Heart left ventricle (tissue), 16 donors: Measurements from ENCODE around the gene IGF2. TPM values are rescaled to one million over a fixed set of nuclear protein-coding genes. Genes with fewer than 3 reads are reported as not detected.

ENCODE experiments used
- ATAC-seq, 4 donors: fragments of 200-7000 bp; cut with Tn5 transposase; one replicate each; pipeline ENCODE4 v1.9.1; 2020 to 2022; ENCODE audit warnings: moderate library complexity in 4 of 4, mild to moderate bottlenecking in 3 of 4, moderate number of reproducible peaks in 1 of 4
- DNase-seq, 5 donors: peaks; one replicate each; pipeline ENCODE4 v3.0.0-alpha.2; 2020
- H3K27ac ChIP-seq, 12 donors: fragments of 200-600 bp; sonication (generic) in 4 of 12; one replicate each; pipeline versions ENCODE4 v1.5.0 to v1.8.0; 2016 to 2022; ENCODE audit warnings: mild to moderate bottlenecking in 2 of 12
- H3K27me3 ChIP-seq, 9 donors: fragments of 200-600 bp; sonication (generic) in 2 of 9; one replicate each; pipeline versions ENCODE4 v1.5.1 to v1.8.0; 2016 to 2022; ENCODE audit warnings: mild to moderate bottlenecking in 3 of 9
- H3K36me3 ChIP-seq, 9 donors: fragments of 200-600 bp; sonication (generic) in 2 of 9; one replicate each; pipeline versions ENCODE4 v1.5.0 to v1.8.0; 2018 to 2022; ENCODE audit warnings: mild to moderate bottlenecking in 2 of 9
- H3K4me1 ChIP-seq, 12 donors: fragments of 200-600 bp; sonication (generic) in 4 of 12; one replicate each; pipeline versions ENCODE4 v1.5.0 to v1.8.0; 2016 to 2022; ENCODE audit warnings: mild to moderate bottlenecking in 3 of 12
- H3K4me3 ChIP-seq, 12 donors: fragments of 200-600 bp; sonication (generic) in 4 of 12; one replicate each; pipeline versions ENCODE4 v1.5.0 to v1.8.0; 2017 to 2022; ENCODE audit warnings: mild to moderate bottlenecking in 9 of 12, moderate library complexity in 4 of 12
- H3K9me3 ChIP-seq, 12 donors: fragments of 200-600 bp; sonication (generic) in 4 of 12; one replicate each; pipeline versions ENCODE4 v1.5.0 to v1.8.0; 2016 to 2022; ENCODE audit warnings: mild to moderate bottlenecking in 1 of 12
- CTCF ChIP-seq, 12 donors: fragments of 200-600 bp; sonication (generic) in 4 of 12; IDR thresholded peaks; one replicate each; pipeline versions ENCODE4 v1.5.0 to v1.8.0; 2018 to 2022; ENCODE audit warnings: antibody characterized with exemption in 12 of 12, mild to moderate bottlenecking in 5 of 12
- POLR2A ChIP-seq, 2 donors: fragments of 450-650 bp; IDR thresholded peaks; one replicate each; pipeline ENCODE4 v1.6.1; 2017; ENCODE audit warnings: antibody characterized with exemption in 2 of 2, mild to moderate bottlenecking in 2 of 2, moderate library complexity in 2 of 2
- WGBS, 4 donors: extraction: QIAGEN DNeasy Blood & Tissue Kit in 2 of 4; methylation state at CpG; one replicate each; pipeline versions ENCODE4 v1.1.5 to v1.1.7; 2013 to 2018; 5-methylcytosine and 5-hydroxymethylcytosine counted together
- intact Hi-C, 10 donors: fragments of 100-400 bp; cut with DNase I; formaldehyde crosslinking; loops; one replicate each; pipeline versions ENCODE4 v1.11.1 to v1.14.2; 2022
- polyA plus RNA-seq, 2 donors: library from polyadenylated mRNA; stranded (reverse); fragments of 200-250 nt; gene quantifications; one replicate each; pipeline ENCODE4 v1.2.3, GENCODE V29; 2013
- total RNA-seq, 9 donors: library from RNA; depleted of rRNA in 2 of 9; stranded (reverse); fragments of >200 nt in 2 of 9; fragmentation: NEBNext Ultra II Directional in 3 of 9; extraction: Animal tissue kit (Norgen Biotek cat#: 25700) in 3 of 9; gene quantifications; one replicate each; pipeline versions ENCODE4 v1.1.0 to v1.2.4, GENCODE V29; 2016 to 2023
- donor health status: ischemic (EF 13 %, LVEDD 7.1; RV severe dilation, severe dysfunction).
- donor health status: healthy with polysubstance abuse.
- donor health status: DM: no; HTN: yes; CAD: no.
- donor health status: DM: no; HTN: no; CAD: no.
- donor health status: ischemic (EF 25% LVEDD 6.9; RV normal size, moderate dysfunction).
- donor health status: ischemic (EF 25% LVEDD 5.7; RV mildly dilated, moderate dysfunction).
- donor health status: healthy.
- donor health status: DM: yes; HTN: yes; CAD: no.
- donor health status: ischemic (EF 35%, LVEDD 5.7; RV mildly dilated, moderate dysfunction).
- donor health status: nonischemic (EF 11% LVEDD 7.7; RV severe dilation, severe dysfunction).
- donor health status: DM: yes; HTN: yes; CAD: no.
- donor health status: PGD.
- donor health status: ischemic (EF 29% LVEDD 5.4; RV normal size, mild dysfunction).
- donor health status: nonischemic (EF 23%, LVEDD 6.1; RV moderate dilation, normal function).

IGF2 gene
- total and polyA plus RNA-seq, 11 donors: 48.9 to 175 (median 99.3) TPM

- WGBS, 4 donors: 96 to 98% (median 98%) methylated on average over 10 to 12 of the region's 12 CpGs
- H3K27ac ChIP-seq: no peak overlapping the region
- peaks cover 0 to 6% (median 1%) of the 10 kb centered on the region in 9 donors for H3K27me3 ChIP-seq
- no peaks in the 10 kb centered on the region for H3K4me1 ChIP-seq
- TF ChIP-seq CTCF (IDR thresholded peaks at IDR 0.05) (no peak), POLR2A (IDR thresholded peaks at IDR 0.05) (no peak)
- no peaks in the 10 kb centered on the region for H3K36me3 ChIP-seq
- no peak overlapping the region for H3K4me3 ChIP-seq
- peaks cover 0 to 17% (median 4%) of the 10 kb centered on the region in 12 donors for H3K9me3 ChIP-seq
- intact Hi-C loops: no loop called here
- peak in 1 of 5 donors; percentile 33 for DNase-seq
- ATAC-seq: peak in 1 of 4 donors; percentile 15
Observed at GRCh38 chr11:2115308-2115707, 23.9 kb downstream of the IGF2 start.

- Histone ChIP-seq H3K36me3 (no peaks in the 10 kb centered on the region), H3K27me3 (no peaks in the 10 kb centered on the region), H3K27ac (no peak overlapping the region), H3K9me3 (peaks cover 0 to 17% (median 4%) of the 10 kb centered on the region in 12 donors), H3K4me1 (peaks cover 0 to 5% (median 3%) of the 10 kb centered on the region in 12 donors), H3K4me3 (no peak overlapping the region)
- no peak for TF ChIP-seq CTCF (IDR thresholded peaks at IDR 0.05)
- TF ChIP-seq POLR2A (IDR thresholded peaks at IDR 0.05): no peak
- ATAC-seq (peak in 1 of 4 donors; percentile 22), DNase-seq (peak in 1 of 5 donors; percentile 49)
- WGBS, 4 donors: 77 to 89% (median 80%) methylated on average over 27 to 32 of the region's 32 CpGs
- intact Hi-C loops: no loop called here
Observed at GRCh38 chr11:2114430-2115241, 24.6 kb downstream of the IGF2 start.

GRCh38 chr11:2113776-2114175 is 25.4 kb downstream of the IGF2 start:
- no peak for ATAC-seq
- TF ChIP-seq POLR2A (IDR thresholded peaks at IDR 0.05) (no peak), CTCF (IDR thresholded peaks at IDR 0.05) (no peak)
- Histone ChIP-seq H3K36me3 (no peaks in the 10 kb centered on the region), H3K27me3 (no peaks in the 10 kb centered on the region), H3K9me3 (peaks cover 0 to 17% (median 4%) of the 10 kb centered on the region in 12 donors), H3K4me3 (no peak overlapping the region), H3K4me1 (peaks cover 0 to 13% (median 9%) of the 10 kb centered on the region in 12 donors), H3K27ac (no peak overlapping the region)
- intact Hi-C loops: no loop called here
- peak in 1 of 5 donors; percentile 4 for DNase-seq
- WGBS, 4 donors: 87 to 92% (median 90%) methylated on average over 11 of the region's 11 CpGs

- Histone ChIP-seq H3K27me3 (no peaks in the 10 kb centered on the region), H3K36me3 (no peaks in the 10 kb centered on the region), H3K4me1 (peaks cover 0 to 14% (median 9%) of the 10 kb centered on the region in 12 donors), H3K4me3 (no peak overlapping the region), H3K27ac (no peak overlapping the region), H3K9me3 (no peaks in the 10 kb centered on the region)
- intact Hi-C loops: no loop called here
- no peak for DNase-seq
- no peak for TF ChIP-seq POLR2A (IDR thresholded peaks at IDR 0.05)
- no peak for TF ChIP-seq CTCF (IDR thresholded peaks at IDR 0.05)
- WGBS, 4 donors: 86 to 90% (median 87%) methylated on average over 12 of the region's 12 CpGs
- no peak for ATAC-seq
Observed at GRCh38 chr11:2110521-2110920, 28.7 kb downstream of the IGF2 start.
